Hepatic stellate cell (primary cell): ENCODE data around the gene SYT9.
A peak's percentile ranks its signal among the peaks of the same experiment; 100 is the strongest.

Experiments used
- DNase-seq: peaks from one replicate; pipeline ENCODE4 v3.0.0; 2011; ENCODE audit warnings: low spot score

Gene SYT9

DNA sequence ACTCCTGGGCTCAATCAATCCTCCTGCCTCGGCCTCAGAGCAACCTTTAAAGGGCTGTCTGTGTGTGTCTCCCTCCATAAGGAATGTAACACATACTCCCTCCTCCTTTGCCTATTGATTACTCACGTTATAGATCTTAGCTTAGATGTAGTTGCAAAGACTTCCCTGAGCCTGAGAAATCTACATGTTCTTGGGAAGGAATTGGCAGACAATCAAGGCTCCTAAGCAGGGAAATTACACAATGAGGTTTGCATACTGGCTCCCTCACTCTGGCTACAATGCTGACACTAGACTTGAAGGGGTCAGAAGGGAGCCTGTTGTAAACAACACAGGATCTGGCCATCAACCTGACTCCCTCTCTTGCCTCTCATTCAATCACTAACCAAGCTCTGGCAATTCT, 228.4 kb downstream of the SYT9 start:
- DNase-seq = no peak

DNA sequence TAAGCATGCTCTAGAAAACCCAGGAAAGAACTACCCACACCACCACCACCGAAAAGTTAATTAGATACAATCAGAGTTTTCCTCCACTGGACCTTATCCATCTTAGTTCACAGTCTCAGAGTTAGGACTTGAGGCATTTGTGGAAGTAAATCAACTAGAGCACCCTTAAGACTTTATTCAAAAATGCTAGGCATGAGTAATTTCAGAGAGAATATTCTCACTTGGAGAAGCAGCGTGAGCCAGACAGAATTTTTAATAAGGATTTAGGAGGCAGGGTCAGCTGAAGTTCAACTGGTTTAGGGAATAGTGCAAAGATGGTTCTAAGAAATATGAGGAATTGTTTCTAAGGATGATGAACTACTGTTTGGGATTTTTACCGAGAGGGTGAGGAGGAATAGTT, 232.4 kb downstream of the SYT9 start:
- no peak for DNase-seq

DNA sequence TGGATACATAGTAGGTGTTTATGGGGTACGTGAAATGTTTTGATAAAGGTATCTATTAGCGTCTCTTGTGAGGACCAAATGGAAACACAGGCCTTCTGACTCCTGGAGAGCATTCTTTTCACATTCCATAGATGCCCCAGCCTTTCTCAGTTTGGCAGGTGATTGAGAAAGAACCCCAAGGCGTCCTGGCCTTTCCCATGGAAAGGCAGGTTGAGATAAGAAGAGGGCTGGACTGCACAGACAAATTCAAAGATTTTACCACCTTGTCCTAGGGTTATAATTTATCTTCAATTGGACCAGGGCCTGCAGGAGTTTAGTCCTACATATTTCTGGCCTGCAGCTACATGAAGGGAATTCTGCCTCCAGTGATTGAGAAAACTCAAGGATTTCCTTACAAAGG, 232.9 kb downstream of the SYT9 start:
- DNase-seq = no peak

DNA sequence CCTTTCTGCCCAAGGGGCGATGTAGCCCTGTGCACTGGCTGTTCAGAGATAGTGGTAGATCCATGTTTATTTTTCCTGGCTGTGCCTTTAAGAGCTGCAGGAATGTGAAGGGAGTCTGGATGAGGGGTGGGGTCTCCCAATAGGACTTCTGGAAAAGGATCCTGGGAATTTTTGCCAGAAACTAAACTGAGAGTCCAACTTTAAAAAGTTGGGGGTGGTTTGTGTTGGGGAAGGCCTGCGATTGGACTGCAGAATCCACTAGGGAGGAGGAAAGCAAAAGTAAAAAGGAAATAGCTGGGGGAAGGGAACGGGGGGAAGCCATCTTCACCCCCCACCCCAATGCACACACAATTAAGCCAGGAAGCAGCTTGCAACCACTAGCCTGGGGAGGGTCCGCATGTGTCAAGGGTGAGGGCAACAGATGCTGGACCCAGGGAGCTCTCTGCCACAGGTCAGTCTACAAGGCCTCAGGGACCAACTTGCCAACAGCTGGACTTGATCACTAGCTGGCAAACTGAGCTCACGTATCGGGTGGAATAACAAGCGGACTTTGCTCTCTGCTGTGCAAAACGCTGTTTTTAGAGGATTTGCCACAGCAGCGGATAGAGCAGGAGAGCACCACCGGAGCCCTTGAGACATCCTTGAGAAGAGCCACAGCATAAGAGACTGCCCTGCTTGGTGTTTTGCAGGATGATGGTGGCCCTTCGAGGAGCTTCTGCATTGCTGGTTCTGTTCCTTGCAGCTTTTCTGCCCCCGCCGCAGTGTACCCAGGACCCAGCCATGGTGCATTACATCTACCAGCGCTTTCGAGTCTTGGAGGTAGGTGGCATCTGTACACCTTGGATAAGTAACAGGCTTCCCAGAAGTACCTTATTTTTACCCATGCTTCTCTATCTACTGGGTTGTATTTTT, 233.7 kb downstream of the SYT9 start, which contains the start of gene OLFML1:
TSS of gene OLFML1 (plus strand) at position 321 of the 912 bp plus-strand sequence. CDS start at position 691, 370 bp downstream.
- peak; percentile 25 for DNase-seq

DNA sequence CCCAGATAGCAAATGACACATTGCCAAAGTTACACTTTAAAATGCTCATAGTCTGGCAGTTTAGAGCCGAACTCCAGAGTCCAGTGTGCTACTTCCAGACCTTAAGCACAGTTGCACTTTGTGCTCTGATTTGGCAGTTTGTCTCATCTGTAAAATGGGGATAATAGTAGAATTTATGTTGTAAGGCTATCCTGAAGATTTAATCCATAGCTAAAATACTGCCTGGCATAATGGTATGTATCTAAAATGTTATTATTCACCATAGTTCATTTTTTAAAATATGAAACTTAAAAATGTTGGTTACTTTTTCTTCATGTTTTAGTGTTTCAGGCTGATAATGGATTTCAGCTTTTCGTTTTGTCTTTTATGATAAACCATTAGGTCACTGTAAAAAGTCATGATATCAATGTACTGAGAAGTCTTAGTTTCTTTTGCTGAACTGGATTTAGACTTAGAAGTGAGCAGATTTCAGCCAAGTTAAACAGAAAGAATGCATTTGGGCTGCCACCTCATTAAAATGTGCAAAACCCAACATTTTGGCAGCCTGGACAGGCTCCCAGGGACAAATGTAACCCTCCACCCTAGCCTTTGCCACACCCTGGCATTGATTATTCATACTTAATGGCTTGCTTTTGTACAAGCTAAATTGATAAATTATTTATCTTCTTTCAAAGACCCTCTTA, 234.5 kb downstream of the SYT9 start:
- no peak for DNase-seq

DNA sequence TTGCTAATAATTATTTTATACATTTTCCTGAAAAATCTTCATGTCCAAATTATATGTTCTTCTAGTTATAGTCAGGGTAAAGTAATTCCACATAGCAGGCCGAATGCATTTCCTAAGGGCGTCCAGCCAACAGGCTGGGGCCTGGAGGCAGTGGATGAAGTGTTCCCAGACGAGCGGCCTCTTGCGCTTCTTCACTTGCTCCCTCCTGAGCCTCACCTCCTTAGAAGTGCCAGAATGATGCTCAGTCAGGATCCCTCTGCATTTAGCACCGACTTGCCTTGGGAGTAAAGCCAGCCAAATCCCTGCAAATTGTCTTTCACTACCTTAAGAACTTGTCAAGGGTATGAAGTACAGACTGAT, 235.1 kb downstream of the SYT9 start:
- DNase-seq = no peak

DNA sequence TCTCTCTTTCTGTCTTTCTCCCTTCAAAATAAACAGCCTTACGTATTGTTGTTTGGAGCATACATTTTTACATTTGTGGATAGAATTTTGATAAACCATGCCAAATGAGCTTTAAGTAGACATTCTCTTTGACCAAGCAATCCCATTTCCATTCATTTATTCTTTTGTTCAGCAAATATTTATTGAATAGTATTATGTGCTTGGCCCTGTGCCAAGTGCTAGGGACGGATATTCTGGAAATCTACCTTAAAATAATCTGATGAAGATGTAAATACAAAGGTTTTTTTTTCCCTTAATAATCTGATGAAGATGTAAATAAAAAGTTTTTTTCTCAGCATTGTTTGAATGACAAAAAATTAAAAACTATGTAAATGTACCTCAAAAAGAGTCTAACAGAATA, 235.7 kb downstream of the SYT9 start:
- no peak for DNase-seq

DNA sequence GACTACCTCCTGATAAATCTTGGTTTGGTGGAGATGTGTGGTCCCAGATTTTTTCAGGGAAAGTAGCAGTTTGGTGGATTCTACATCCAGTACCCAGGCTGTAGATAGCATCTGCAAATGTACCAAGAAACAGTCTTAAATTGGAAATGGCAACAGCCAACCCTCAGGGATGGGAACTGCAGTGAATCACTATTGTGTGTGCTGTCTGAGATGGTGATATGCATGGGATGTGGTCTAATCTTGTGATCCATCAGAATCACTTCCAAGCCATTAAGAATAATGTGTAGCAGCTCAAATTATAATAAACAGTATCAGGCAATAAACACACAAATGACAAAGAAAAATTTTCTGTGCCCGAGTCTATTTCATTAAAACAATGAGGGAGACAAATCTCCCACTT, 237.0 kb downstream of the SYT9 start:
- no peak for DNase-seq

DNA sequence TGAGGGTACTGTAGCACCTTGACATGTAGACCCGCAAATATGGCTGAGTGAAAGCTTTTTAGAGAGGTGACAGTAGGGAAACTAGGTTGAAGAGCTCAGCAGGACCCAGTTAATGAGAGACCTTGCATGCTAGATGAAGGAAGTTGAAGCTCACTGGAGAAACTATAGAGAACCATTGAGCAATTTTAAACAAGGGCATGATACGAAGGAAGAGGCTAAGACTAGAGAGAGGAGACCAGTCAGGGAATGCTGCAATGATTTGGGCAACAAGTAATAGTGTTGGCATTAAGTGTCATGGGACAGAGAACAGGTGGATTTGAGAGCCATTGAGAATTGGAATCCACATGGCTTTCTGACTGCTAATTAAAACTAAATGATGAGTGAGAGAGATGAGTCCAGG, 237.7 kb downstream of the SYT9 start:
- DNase-seq = no peak

DNA sequence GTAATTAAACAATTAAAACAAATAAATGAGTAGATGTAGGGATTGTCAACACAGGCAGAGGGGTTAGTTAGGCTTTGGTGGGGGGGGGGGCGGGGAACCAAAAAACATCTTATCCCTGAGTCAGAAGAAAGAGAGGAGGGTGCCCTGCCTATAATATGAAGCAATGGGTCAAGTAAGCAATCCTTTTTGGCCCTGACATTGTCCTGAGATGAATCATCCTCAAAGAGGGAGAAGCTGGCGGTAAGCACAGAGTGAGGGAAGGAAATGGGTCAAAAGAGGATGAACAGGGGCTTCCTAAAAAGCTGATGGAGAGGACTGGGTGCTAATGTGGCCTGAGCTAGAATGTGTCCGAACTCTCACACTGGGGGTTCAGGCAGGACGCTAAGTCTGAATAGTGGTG, 238.3 kb downstream of the SYT9 start:
- DNase-seq = peak; percentile 53

DNA sequence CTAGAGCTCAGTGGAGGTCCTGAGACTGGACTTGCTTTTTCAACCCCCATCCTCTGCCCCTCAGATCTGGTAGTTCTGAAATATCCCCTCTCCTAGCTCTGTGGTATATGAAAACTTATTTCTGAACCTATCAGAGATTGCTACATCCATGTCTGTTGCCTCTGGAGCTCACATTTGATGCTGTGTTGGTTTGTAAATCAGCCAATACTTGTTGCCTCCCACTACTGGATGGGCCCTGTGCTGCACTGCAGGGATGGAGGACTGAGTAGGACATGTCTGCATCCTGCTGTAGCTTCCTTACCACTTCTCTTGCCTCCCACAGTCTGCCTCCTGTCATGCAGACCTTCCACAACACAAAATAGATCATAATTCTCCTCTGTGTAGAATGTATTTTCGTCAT, 238.8 kb downstream of the SYT9 start:
- DNase-seq = no peak

DNA sequence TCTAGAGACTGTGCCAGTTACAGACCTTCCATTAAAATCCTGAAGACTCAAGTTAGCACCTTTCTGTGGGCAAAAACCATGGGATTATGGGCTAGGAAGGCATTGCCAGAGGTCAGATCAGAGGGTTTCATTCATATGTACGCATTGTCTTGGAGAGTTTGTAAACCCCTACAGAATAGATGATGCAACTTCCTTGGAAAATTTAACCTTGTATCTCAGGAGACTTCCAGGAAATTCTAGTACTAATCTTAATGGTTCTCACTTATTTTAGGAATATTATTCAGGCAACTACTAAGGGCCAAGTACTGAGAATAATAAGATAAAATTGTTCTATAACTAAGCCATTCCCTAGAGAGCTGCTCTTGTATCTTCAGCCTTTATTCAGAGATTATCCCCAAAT, 240.5 kb downstream of the SYT9 start:
- no peak for DNase-seq

DNA sequence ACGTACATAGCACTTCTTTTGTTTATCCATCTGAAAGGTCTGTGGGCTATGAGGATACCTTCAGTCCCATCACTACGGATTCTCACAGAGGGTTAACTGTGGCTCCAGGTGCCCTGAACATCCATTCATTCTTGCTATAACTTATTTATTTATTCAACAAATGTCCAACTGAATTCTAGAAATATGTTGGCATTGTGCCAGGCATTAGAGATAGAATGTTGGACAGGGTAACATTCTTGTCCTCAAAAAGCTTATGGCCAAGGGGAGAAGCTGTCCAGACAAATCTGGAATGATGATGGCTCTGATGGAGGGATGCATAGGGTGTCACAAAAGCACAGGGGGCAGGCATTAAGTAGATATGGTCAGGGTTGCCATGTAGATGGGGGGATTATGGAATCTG, 242.0 kb downstream of the SYT9 start:
- no peak for DNase-seq

DNA sequence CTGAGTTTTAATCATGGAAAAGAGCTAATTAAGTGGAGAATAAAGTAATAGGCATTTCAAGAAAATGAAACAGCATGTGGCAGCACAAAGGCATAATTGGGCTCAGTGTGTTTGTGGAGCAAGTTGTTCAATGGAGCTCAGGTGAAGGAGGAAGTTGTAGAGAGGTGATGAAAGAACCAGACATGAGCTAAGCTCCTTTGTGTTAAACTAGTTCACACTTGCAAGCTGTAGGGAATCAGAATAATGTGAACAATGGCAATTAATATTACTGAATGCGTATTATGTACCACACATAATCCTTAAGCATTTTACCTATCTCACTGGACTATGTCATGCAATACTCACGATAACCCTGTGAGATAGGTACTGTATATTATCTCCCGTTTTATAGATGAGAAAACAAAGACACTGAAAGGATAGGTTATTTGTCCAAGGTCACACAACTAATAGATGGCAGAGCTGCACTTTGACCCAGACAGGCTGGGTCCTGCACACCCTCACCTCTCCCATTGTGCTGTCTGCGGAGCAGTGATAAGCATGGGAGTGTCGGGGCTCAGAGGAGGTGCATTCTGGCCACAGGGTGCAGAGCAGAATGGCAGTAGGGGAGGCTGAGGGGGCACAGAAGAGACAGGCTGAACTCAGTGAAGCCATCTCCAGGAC, 242.5 kb downstream of the SYT9 start:
- DNase-seq = no peak

DNA sequence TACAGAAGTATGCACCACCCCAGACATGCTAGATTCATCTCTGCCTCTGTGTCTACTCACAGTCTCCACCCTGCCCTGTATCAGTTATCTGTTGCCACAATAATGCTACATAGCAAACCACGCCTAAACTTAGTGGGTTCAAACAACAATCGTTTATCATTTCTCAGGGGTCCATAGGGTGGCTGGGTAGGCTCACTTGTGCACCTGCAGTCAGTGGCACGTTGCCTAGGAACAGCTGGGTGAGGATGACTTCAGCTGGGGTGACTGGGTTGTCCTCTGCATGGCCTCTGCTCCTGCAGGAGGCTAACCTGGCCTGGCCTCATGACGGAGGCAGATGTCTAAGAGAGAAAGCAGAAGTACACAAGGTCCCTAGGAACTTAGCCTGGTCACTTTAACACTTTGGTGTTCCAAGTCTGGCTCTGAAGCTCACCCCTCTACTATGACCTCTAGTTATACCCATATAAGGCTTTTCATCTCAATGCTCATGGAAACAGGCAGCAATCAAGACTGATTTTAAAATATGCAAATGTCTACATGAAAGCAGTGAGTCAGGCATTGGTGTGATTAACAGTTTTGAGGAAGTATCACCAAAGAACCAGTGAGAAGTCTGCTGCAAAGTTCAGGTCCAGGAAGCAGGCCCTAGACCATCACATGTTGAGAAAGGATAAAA, 244.3 kb downstream of the SYT9 start:
- DNase-seq = no peak

DNA sequence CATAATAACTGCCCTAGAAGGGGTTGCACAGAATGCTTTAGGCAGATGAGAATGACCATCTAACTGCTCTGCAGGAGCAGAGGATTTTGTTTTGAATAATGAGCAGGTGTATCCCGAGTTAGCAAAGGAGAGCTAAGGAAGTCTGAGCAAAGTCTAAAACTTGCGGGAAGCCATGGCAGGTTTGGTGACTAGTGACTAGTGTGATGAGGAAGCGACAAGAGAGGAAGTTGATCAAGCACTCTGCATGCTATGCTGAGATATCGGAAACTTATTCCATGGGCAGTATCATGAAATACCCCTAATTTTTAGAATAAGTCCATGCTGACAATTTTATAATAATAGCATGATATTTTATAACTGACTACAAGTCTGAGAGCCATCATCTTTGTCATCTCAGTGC, 246.5 kb downstream of the SYT9 start:
- DNase-seq = no peak

DNA sequence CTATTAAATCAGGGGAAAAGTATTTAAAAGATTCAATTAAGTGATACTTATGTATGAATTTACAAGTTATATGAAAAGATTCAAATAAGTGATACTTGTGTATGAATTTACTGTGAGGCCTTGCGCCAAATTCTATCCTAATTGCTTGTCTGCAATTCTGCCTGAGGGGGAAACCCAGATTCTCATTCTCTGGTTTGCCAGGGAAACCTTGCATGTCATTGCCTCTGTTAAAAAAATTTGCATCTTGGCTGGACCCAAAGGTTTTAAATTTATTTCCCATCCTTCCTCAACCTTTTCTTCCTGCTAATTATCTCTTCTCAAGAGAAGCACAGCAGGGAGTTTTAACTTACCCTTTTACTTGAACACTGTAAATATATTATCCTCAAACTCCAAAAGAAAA, 247.4 kb downstream of the SYT9 start:
- DNase-seq = no peak

DNA sequence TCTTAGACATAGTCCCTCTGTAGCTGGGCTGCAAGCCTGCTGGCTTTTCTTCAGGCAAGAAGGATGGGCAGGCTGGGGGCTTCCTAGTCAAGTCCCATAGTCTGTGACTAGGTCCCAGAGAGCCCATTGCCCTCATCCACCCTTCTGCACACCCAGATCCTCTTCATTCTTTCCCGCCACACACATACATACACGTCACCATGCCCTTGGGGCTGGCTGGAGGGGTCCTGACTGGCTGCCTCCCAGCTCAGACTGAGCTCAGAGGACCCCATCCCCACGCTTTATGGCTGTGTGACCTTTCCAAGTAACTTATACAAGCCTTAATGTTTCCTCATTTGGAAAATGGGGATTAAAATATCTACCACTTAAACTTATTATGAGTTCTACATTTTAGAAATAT, 248.5 kb downstream of the SYT9 start:
- no peak for DNase-seq

DNA sequence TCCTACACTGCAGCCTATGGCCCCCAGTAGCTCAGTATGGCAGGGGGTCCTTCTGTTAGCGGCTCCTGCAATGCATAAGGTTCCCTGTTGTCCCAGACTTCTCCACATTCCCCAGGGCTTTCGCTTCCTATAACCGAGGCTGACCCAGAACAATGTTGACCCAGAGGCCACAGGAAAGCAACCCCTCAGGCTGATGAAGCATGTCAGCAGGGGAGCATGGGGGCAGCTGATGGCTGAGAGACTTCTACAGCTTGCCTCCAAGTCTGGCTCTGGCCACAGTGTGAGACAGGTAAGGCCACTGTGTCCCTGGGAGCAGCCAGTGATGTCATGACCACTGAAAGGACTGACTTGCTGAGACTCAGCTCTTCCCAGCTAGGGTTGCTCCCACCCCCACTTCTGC, 249.5 kb downstream of the SYT9 start:
- no peak for DNase-seq

DNA sequence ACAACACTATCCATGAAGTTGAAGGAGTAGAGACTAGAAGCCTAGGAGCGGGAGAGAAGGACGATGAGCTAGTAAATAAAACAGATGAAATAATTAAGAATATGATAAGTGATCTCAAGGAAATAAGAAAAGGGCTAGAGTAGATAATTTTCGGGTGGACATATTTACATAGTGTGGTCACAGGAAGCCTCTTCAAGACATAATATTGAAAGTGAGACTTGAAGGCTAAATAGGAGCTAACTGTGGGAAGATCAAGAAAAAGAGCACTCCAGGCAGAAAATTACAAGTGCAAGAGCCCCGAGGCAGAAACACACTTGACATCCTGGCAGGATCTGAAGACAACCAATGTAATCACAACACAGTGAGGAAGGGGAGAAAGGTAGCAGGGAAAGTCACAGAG, 250.2 kb downstream of the SYT9 start:
- no peak for DNase-seq

DNA sequence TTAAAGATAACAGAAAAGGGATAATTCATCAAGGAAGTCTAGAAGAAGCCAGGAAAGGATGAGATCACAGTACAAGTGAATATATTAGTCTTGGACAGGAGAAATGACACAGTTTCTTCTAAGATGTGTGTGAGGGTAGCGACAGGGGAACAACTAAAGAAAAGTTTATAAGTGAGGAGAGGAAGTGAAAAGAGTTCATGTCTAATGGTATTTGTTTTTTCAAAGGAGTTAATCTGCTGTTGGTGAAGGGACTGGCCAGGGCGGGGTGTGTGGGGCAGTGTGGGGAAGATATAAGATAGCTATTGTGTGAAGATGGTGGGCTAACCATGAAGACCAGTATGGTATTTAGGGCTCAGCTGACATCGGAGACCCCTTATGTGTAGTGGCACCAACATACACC, 254.5 kb downstream of the SYT9 start:
- DNase-seq = no peak

DNA sequence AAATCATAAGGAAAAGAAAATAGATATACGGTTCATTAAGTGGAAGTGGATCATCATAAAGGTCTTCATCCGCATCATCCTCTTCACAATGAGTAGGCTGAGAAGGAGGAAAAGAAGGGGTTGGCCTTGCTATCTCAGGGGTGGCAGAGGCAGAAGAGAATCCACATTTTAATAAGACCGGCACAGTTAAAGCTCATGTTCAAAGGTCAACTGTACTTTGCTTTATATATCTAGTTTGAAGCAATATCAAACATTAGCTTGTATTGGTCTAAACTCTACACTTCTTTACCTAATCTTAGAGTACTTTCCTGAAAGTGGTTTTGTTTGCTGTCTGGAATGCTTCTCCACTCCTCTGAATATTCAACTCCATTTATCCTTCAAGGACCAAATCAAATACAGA, 256.4 kb downstream of the SYT9 start:
- no peak for DNase-seq

DNA sequence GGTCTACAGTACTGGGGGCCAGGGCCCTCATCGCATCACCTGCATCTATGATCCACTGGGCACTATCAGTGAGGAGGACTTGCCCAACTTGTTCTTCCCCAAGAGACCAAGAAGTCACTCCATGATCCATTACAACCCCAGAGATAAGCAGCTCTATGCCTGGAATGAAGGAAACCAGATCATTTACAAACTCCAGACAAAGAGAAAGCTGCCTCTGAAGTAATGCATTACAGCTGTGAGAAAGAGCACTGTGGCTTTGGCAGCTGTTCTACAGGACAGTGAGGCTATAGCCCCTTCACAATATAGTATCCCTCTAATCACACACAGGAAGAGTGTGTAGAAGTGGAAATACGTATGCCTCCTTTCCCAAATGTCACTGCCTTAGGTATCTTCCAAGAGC, 258.3 kb downstream of the SYT9 start:
- no peak for DNase-seq
